HG02642 (cell line): ENCODE data around the gene MGLL.

Experiments
- ATAC-seq: cut with Tn5 transposase; IDR thresholded peaks from one replicate; pipeline ENCODE4 v1.9.1; 2021; ENCODE audit warnings: mild to moderate bottlenecking; ENCODE audit not compliant: unreplicated experiment, poor library complexity

Gene MGLL

GRCh38 chr3:127732303-127732702 is 90.0 kb downstream of the MGLL start:
- no peak for ATAC-seq

- ATAC-seq, result no peak
Observed at GRCh38 chr3:127731546-127732289, 90.6 kb downstream of the MGLL start.

DNA sequence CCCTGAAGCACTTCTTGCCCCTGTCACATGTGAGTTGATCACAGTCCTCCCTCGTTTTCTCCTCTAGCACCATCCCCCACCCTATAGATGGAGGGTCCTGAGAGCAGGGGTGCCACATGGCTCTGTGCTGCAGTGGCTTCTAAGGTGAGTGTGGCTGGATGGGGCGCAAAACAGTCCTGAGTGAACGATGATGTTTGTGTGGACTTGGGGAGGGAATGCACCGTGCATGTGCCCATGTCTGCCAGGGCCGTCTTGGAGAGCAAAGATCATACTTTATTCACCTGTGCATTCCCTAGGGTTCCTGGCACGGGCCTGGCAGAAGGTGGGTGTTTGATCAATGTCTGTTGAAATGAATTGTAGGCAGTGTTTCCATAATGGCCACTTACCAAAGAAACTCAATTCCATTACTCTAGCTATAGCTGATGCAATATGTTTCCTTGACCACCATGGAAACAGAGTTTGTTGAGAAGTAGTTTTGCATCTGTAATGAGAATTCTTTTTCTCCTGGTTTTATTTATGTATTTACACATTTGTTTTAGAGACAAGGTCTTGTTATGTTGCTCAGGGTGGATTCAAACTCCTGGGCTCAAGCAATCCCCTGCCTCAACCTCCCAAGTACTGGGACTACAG is 91.5 kb downstream of the MGLL start:
- ATAC-seq, result no peak

DNA sequence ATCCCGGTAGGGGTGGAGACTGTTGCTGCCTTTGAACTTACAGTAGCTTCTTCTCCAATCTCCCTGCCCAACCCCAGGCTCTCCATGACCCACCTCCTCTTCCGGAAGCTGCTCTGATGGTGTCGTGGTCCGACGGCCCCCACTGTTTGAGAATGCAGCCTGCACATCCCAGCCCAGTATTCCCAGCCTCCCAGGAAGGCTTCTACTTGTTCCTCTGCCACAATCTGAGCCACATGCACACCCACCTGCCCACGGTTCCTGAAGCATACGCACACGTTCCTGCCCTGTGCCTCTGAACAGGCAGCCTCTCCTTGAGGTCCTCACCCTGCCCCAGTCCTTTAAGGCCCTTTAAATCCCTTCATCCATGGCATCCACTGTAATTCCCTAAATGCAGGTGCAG is 92.1 kb downstream of the MGLL start:
- no peak for ATAC-seq

DNA sequence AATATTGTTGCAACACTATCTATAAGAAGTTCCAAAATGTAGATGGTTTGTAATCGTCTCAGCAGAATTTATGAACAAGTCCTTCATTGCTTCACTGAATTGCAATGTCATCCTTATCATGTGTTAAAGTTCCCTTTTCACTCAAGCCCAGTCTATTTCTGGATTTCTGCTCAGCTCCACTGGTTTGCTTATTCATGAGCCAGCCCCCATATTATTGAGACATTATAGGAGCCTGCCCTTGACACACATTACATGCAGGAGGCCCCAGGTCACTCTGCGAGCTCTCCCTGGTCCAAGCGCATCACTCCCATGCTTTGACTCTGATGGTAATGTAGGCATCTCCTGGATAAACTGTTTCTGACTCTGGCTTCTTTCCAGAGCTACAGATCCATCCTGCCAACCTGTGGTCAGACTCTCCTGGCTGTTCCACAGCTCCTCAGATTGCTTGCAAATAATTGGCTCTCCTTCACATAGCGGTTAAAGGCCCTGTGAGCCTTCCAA is 92.7 kb downstream of the MGLL start:
- peak; percentile 40 for ATAC-seq

DNA sequence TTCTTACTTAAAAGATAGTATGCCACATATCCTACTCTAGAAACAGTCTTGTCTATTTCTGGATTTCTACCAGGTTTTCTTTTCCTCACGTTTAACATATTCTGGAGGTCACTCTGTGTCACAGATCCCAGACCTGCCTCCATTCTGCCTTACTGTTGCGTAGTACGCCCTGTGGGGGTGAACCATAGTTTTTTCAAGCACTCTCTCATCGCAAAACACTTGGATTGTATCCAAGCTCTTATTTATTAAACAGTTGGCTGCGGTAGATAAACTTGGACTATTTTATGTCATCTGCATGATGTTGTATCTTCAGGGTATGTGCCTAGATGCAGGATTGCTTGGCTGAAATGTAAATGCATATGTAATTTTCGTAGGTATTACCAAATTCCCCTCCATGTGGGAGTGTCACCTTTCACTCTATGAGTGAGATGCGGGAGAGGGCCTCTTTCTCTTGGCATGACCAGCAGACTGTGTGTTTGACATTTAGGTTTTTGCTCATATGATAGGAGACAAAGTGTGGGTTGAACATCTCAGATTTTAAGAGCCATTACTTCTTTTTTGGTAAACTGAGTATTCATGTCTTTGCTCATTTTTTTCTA is 93.8 kb downstream of the MGLL start:
- ATAC-seq, result no peak

- no peak for ATAC-seq
Observed at GRCh38 chr3:127726894-127727293, 95.4 kb downstream of the MGLL start.

DNA sequence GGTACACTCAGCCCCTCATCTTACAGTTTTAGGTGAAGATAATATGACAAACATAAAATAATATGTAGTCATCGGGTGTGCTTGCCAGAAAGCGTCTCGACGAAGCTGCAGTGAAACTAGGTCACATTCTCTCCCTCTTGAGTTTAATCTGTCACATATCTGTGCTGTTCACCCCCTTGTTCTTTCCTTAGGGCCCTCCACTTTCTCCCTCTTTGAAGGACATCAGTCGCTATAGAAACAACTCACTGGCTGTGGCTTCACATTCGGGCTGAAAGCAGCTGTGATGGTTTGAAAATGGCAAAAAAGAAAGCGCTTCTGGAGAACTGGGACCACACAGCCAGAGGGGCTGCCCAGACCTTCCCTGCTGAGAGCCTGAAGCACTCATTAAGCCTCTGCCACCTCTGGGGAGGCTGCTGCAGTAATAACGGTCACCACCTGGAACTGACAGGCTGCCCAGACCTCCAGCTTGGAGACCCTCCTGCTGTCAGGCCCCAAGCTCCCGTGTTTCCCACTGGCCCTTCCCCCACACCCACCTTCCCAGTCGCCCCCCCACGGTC is 99.2 kb downstream of the MGLL start:
- ATAC-seq, result no peak

- ATAC-seq, result no peak
Observed at GRCh38 chr3:127722091-127722784, 100.1 kb downstream of the MGLL start.

- ATAC-seq, result no peak
Observed at GRCh38 chr3:127720985-127721935, 101.1 kb downstream of the MGLL start.

GRCh38 chr3:127720161-127720823 is 102.0 kb downstream of the MGLL start:
- no peak for ATAC-seq

DNA sequence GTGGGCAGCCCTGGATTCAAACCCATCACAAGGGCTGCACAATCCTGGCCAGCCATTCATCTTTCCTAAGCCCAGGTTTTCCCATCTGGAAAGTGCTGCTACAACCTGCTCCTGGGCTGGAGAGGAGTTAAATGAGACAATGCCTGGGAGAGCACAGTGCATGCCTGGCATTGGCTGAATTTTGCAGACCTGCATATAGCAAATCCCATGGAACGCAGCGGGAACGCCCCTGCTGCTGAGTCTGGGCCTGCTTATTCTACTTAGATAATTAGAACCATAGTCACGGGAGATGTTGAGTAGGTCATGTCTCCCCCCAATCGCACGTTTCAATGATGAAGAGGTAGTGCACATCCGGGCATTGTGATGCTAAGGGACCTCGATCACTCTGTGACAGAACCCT is 102.9 kb downstream of the MGLL start:
- ATAC-seq, result no peak

GRCh38 chr3:127718916-127719290 is 103.4 kb downstream of the MGLL start:
- no peak for ATAC-seq

DNA sequence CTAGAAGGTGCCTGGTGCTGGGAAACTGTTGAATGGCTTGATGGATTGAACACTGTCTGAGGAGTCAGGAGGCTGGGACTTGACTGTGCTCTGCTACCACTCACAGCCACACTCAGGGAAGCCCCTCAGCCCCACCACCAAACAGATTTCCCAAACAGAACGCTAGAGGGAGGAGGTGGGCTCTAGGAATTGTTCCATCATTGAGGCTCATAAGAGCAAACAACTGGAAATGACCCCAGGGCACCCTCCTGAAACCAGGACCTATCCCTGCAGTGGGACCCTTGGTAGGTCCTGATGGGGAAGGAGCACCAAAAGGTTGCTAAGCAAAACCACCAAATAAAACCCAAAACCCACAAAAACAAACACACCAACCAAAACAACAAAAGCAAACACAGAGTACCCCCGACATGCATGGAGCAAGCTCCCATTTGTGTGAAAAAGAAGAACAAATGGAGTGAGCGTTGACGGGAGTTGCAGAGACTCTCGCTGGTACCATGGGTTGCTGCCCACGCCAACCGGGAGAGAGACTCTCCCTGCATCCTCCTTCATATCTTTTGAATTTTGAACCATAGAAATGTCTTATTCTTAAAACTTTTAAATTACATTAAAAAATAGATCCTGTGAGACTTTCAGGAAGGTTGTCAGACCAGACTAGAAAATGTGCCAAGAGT is 103.9 kb downstream of the MGLL start:
- ATAC-seq, result no peak

- no peak for ATAC-seq
Observed at GRCh38 chr3:127717357-127718244, 104.7 kb downstream of the MGLL start.

DNA sequence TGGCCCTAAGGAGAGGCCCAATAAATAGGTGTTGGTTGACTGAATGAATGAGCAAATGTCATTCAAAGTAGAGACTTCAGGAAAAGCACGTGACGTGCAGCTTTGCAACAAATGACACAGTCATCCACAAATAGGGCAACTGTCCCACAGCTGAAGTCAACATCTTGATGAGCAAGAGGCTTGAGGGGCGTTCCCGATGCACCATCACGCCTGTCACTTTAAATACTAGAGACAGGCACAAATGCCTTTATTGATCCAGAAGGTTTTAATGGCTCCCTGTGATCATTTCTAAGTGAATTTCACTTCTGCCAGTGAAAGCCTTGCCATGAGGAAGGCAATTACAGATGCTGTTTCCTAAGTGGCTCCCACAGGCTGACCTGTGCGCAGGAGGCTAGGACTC is 105.9 kb downstream of the MGLL start:
- ATAC-seq, result no peak

DNA sequence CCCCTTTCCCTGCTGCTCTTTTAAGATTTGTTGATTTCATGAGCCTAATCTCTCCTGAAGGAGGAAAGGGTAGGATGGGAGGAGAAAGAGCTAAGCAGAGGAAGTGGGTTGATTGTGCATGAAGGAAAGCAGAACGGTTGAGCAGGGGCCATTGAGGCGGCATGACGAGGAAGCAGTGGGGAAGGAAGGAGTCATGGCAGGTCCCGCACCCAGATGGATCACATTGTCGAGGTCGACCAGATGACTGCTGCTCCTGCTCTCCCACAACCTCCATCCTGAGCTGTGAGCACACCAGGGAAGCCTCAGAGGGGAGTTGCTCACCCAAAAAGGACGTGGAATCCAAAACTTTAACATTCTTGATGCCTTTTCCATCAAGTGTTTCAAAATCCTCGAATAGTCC is 106.8 kb downstream of the MGLL start:
- ATAC-seq, result no peak

DNA sequence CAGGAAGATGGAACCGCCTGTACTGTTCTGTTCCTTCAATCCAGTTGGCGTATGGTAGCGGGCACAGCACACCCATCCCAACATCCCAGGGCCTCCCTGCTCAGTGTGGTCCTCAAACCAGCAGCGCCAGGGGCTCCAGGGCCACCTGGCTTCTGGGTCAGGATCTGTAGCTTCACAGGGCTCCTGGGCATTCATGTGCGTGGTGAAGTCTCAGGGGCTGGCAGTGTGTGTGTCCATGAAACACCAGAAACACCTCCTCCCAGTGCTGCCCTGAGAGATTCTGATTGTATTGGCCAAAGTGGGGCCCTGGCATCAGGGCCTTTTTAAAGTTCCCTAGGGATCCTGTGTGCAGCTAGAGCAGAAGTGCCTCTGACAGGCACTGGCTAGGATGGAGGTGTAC is 107.4 kb downstream of the MGLL start:
- no peak for ATAC-seq
